ENCODE measurements around the gene RASGRP4. TPM values are rescaled to one million over a fixed set of nuclear protein-coding genes. Genes with fewer than 3 reads are reported as not detected.

RASGRP4 gene
- total and polyA plus RNA-seq, 10 of the 15 experiments (the other 5 are each of a cell fraction or from before 2014, with no cell fraction given): 0.24 to 7.4 (median 3.3) TPM

GRCh38 chr19:38464421-38465082, 38.5 kb upstream of the RASGRP4 start:
- Histone ChIP-seq H3K4me3 (no peak overlapping the region), H2AFZ (ENCODE audit: control insufficient read depth, low read depth, low read length) (no peak overlapping the region), H4K20me1 (ENCODE audit: control insufficient read depth, insufficient read depth) (no peaks in the 10 kb centered on the region), H3K4me2 (ENCODE audit: control insufficient read depth, insufficient read depth) (no peak overlapping the region), H3K27ac (ENCODE audit: control insufficient read depth, insufficient read depth) (no peak overlapping the region), H3K4me1 (ENCODE audit: control insufficient read depth, insufficient read depth, low read length) (no peaks in the 10 kb centered on the region), H3K9me3 (replicated peaks; ENCODE audit: control insufficient read depth, insufficient read depth, low read length) (no peaks in the 10 kb centered on the region; the same call in 2 of the 3 replicates), H3K9ac (ENCODE audit: control insufficient read depth, insufficient read depth, low read length) (no peak overlapping the region), H3K36me3 (ENCODE audit: control insufficient read depth in 2 of 2, insufficient read depth in 2 of 2, low read length in 1 of 2) (no peaks in the 10 kb centered on the region), H3K79me2 (ENCODE audit: control insufficient read depth, insufficient read depth, low read length) (no peaks in the 10 kb centered on the region), H3K27me3 (replicated peaks in 1 of 2; ENCODE audit: control insufficient read depth in 2 of 2, insufficient read depth in 2 of 2, low read length in 1 of 2) (no peaks in the 10 kb centered on the region; a peak in 1 of 4 replicates)
- FAIRE-seq (no peak), DNase-seq (ENCODE audit: low read depth, low spot score) (no peak), ATAC-seq (no peak)
- RAD21 ChIA-PET (ENCODE audit: unreplicated experiment): no interaction called here
- CTCF ChIA-PET: no interaction called here
- 27% methylated on average over 15 of the region's 15 CpGs for WGBS (ENCODE audit: insufficient coverage, insufficient replicate concordance, low lambda C conversion rate, missing lambda C conversion rate)
- SMC1A ChIA-PET (ENCODE audit: uncharacterized antibody, unreplicated experiment): no interaction called here
- no TSS peak for BruUV-seq (replicated peaks)
- no peak for TF ChIP-seq USF2 (IDR thresholded peaks at IDR 0.05; ENCODE audit: borderline replicate concordance, low read depth, low read length)
- TF ChIP-seq NR2F1 (conservative IDR thresholded peaks at IDR 0.05): 0 out of 2 replicates have a peak, but pooled peaks have one; percentile 10
- POLR2A ChIA-PET: no interaction called here
- intact Hi-C loops (cut with micrococcal nuclease; ENCODE audit: unreplicated experiment): no loop called here
- in situ Hi-C loops (cut with MboI): no loop called here

GRCh38 chr19:38463365-38463764, 37.3 kb upstream of the RASGRP4 start:
- Histone ChIP-seq H3K79me2 (ENCODE audit: control insufficient read depth, insufficient read depth, low read length) (no peaks in the 10 kb centered on the region), H2AFZ (ENCODE audit: control insufficient read depth, low read depth, low read length) (no peak overlapping the region), H3K4me2 (ENCODE audit: control insufficient read depth, insufficient read depth) (no peak overlapping the region), H3K4me3 (no peak overlapping the region), H3K27me3 (replicated peaks in 1 of 2; ENCODE audit: control insufficient read depth in 2 of 2, insufficient read depth in 2 of 2, low read length in 1 of 2) (no peaks in the 10 kb centered on the region), H3K4me1 (ENCODE audit: control insufficient read depth, insufficient read depth, low read length) (no peaks in the 10 kb centered on the region), H3K9ac (ENCODE audit: control insufficient read depth, insufficient read depth, low read length) (no peak overlapping the region), H4K20me1 (ENCODE audit: control insufficient read depth, insufficient read depth) (no peaks in the 10 kb centered on the region), H3K27ac (ENCODE audit: control insufficient read depth, insufficient read depth) (no peak overlapping the region), H3K36me3 (ENCODE audit: control insufficient read depth in 2 of 2, insufficient read depth in 2 of 2, low read length in 1 of 2) (no peaks in the 10 kb centered on the region), H3K9me3 (replicated peaks; ENCODE audit: control insufficient read depth, insufficient read depth, low read length) (no peaks in the 10 kb centered on the region; the same call in 2 of the 3 replicates)
- RAD21 ChIA-PET (ENCODE audit: unreplicated experiment): no interaction called here
- CTCF ChIA-PET: no interaction called here
- in situ Hi-C loops (cut with MboI) (no loop called here), intact Hi-C loops (cut with micrococcal nuclease; ENCODE audit: unreplicated experiment) (no loop called here)
- ATAC-seq (no peak), FAIRE-seq (no peak), DNase-seq (ENCODE audit: low read depth, low spot score) (no peak)
- WGBS (ENCODE audit: insufficient coverage, insufficient replicate concordance, low lambda C conversion rate, missing lambda C conversion rate): 77% methylated on average over 14 of the region's 18 CpGs
- POLR2A ChIA-PET: no interaction called here
- SMC1A ChIA-PET (ENCODE audit: uncharacterized antibody, unreplicated experiment): no interaction called here
- no TSS peak for BruUV-seq (replicated peaks)
- TF ChIP-seq SUZ12 (IDR thresholded peaks at IDR 0.05; ENCODE audit: unreplicated experiment): no peak
- TF ChIP-seq PAX8 (IDR thresholded peaks at IDR 0.05): no peak
- no peak for TF ChIP-seq IRF5 (IDR thresholded peaks at IDR 0.05; ENCODE audit: borderline replicate concordance)
- TF ChIP-seq ZBTB33 (IDR thresholded peaks at IDR 0.05): no peak
- TF ChIP-seq ETV6 (conservative IDR thresholded peaks at IDR 0.05 in 1 of 2, IDR thresholded peaks at IDR 0.05 in 1 of 2; ENCODE audit: borderline replicate concordance in 1 of 2, low read depth in 1 of 2): no peak
- TF ChIP-seq PKNOX1 (IDR thresholded peaks at IDR 0.05): no peak
- TF ChIP-seq CHD4 (IDR thresholded peaks at IDR 0.05): no peak
- TF ChIP-seq MTA2 (IDR thresholded peaks at IDR 0.05; ENCODE audit: low read depth): no peak
- no peak for TF ChIP-seq IRF4 (IDR thresholded peaks at IDR 0.05; ENCODE audit: low read depth, low read length)
- TF ChIP-seq MEF2B (IDR thresholded peaks at IDR 0.05; ENCODE audit: partially characterized antibody, poor library complexity, severe bottlenecking): no peak

Data from GM12878 (cell line).